HG03045 (cell line): ENCODE results near the gene PBX4.
A peak's percentile ranks its signal among the peaks of the same experiment; 100 is the strongest.

Experiments used
- ATAC-seq: cut with Tn5 transposase; IDR thresholded peaks from one replicate; pipeline ENCODE4 v1.9.1; 2021; ENCODE audit warnings: mild to moderate bottlenecking, moderate library complexity; ENCODE audit not compliant: unreplicated experiment

The PBX4 gene

DNA sequence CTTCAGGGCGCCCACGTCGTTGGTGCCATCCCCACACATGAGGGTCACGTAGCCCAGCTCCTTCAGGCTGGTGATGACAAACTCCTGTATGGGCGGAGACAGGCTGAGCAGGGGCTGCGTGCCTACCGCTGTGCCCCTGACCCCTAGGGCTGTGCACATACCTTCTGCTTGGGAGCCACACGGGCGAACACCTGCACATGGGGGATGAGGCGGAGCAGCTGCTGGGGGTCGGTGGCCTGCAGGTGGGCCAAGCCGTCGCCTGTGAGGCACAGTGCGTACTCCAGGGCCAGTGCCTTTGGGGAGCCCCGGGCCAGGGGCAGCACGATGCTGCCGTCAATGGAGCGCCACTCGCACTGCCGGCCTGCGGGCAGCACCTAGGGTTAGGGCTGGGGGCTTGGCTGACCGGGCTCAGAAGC, 31.1 kb upstream of the PBX4 start:
- ATAC-seq, result no peak

DNA sequence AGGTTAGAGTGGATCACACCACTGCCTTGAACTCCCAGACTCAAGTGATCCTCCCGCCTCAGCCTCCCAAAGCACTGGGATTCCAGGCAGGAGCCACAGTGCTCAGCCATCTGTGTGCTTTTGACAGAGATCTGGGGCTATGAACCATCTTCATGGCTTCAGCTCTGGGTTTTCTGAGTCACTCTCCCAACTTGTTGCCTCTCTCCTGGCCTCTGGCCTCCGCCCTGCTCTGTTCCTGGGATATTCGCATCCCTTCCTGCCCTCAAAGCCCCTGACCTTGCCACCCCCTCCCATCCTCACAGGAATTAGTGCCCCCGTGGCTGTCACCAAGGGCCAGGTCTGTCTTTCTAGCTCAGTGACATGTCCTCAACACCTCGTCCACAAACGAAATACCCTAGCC, 30.7 kb upstream of the PBX4 start:
- no peak for ATAC-seq

DNA sequence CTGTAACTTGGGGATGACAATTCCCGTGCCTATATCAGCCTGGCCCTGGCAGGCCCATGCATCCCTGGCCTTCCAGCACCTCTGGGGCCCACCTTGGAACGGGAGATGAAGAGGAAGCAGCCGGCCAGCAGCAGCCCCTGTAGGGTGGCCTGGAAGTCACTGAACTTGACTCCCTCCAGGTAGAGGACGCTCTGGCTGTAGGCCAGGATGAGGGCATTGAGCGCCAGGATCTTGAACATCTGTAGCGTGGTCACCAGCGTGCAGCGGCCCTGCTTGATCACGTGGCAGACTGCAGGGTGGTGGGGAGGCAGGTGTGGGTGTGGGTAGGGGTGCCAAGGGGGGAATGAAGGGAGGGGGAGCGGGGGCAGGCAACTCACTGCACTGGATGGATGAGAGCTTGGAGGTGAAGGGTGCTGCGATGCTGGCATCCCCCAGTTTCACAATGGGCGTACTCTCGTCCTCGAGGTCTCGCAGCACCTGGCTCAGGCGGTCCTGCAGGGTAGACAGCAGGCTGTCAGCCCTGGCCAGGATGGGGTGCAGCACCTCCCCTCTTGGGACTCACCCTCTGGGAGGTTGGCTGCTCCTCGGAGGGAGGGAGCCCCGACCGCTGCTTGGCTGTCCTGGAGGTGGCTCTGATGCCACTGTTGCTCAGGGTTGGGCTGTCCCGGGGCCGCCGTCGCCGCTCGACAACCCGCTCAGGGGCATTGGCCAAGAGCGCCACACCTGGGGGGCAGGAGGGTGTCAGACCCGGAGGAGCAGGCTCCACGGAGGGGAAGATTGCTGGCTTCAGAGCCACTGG, 28.7 kb upstream of the PBX4 start:
- no peak for ATAC-seq

DNA sequence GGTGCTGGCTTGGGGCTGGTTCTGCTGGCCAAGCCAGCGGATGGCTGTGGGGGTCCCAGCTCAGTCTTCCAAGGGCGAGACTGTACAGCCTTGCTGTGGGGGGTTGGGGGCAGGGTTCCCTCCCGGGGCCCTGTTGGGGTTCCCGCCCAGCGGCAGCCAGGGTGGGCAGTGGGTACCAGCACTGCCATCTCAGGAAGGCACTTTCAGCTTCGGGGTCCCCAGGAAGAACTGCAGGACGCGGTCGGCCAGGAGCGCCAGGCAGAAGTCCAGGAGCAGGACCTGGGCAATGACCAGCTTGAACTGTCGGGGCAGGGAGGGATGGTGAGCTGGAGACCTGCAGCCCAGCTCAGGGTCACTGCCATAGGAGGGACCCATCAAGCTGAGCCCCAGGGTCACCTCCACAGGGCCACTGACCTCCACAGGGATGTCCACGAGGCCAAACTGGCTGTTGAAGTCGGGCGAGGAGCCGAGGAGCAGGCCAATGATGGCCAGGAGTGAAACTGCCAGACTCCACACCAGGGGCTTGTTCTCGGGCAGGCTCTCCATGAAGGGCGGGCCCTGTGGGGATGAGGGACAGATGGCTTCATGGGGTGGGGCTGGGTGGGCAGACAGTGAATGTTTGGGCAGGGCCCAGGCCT, 26.9 kb upstream of the PBX4 start:
- ATAC-seq, result no peak

DNA sequence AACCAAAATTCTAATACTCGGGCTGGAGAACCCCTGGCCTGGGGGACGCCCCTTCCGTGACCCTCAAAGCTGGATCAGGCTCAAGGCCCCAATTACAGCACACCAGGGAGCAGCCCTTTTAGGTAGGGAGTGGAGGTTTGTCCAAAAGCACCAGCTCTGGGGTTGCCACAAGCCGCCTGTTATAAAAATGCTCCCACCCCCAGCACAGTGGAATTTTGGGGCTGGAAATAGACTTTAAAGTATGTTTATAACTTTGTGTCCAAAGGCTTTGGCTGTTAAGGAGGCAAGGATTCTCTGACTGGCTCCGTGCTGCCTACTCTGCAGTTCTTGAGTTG, 25.5 kb upstream of the PBX4 start:
- ATAC-seq, result no peak

DNA sequence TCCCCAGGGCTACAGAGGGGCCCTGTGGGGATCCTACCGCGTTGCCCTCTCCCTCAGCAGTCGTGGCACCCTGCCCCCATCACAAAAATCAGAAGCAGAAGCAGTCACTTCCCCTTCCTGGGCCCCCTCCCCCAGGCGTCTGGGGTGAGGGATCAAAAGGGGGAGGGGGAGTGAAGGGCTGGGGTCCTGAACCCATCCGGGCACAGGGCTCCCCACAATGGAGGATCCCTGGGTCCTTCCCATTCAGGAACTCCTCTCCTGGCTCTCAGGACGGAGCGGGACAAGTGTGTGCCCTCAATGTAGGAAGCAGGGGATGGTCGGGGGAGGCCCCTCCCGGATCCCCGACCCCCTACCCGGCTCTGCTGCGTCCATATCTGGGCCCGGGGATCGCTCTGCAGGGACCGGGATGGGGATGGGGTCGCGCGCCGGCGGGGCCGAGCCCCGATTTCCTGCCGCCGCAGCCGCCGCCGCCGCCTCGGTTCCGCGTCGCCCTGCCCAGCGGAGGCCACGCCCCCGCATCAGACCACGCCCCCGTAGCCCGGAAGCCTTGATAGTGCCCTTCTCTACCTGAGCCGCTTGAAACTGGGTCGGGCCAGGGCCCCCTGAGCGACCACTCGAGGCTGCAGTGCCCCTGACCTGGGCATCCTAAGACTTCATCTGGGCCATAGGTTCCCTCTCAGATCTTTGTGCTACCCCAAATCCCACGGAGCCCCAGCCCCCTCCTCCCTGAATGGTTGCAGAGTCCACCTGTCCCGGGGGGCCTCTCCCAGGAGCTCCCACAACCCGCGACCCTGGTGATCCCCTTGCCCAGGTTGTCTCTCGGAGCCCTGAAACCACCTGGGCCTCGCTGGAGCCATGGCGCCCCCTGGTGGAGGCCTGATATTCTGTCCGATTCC, 24.9 kb upstream of the PBX4 start, which contains the start of gene GMIP:
TSS of gene GMIP (minus strand) at position 500 of the 896 bp plus-strand sequence. CDS start at position 372, 128 bp downstream.
- peak; percentile 66 for ATAC-seq

DNA sequence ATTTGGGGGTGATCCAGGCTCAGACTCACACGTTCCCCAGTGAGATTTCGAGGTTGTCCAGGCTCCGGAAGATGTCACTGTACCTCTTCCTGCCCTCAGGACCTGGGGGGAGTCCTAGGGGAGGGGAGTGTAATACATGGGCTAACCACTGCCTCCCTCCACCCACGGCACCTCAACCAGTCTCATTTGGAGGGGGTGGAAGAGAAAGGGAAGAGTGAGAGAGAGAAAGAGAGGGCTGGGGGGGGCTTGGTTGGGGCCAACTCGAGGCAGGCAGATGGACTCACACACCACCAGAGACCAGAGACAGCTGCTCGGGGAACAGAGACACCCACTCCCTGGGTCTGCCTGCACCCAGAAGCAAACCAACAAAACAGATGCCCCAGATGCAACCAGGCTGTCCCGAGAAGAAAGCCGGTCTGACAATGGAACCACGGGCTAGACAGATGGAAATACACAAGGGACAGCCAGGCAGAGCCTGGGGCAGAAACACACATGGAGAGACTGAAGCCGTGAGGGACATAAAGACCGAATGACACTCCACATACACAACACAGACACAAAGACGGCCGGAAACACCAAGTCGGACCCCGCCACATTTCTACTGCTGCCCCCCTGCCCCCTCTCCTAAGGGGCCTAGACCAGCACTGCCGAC, 24.1 kb upstream of the PBX4 start:
- ATAC-seq, result peak; percentile 8

DNA sequence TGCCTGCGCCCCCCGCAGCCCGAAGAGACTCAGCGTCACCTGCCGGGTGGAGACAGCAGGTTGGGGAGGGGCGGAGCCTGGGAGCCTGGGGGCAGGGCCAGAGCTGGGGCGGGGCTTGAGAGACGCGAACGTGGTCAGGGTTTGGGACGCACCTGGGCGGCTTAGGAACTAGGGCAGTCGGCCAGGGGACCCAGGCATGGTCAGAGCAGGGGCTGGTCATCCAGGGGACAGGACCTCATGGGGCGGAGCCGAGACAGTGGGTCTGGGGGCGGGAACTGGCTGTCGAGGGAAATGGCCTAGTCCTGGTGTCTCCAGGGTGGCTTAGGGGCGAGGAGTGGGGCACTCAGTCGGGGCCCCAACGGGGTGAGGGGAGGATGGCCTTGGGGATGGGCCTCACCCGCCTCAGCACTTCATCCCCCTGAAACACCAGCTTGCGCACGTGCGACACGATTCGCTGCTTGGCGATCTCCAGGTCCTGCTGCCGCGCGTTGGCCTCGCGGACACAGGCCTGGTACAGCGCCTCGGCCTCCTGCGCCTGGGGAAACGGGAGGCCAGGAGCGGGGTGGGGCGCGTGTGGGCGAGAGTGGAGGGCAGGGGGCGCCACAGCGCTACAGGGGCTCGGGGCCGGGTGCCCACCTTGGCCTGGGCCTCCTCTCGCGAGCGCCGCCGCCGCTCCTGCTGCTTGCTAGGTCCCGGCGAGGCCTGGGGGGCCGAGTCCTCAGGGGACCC, 19.2 kb upstream of the PBX4 start:
- ATAC-seq, result no peak

DNA sequence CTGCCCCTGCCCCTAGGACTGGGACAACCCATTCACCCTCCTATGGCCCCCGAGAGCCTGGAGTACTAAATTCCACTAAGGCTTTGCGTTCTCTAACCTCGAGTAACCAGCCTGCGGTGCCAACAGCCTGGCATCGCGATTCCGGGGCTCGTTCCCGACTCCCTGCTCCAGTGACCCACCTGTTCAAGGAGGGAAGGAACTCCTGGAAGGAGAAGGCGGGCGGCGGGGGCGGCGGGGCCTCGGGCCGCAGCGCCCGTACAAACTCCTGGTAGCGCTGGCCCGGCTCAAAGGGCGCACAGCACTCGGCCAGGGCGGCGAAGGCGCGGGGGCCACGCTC, 18.7 kb upstream of the PBX4 start:
- ATAC-seq, result no peak

DNA sequence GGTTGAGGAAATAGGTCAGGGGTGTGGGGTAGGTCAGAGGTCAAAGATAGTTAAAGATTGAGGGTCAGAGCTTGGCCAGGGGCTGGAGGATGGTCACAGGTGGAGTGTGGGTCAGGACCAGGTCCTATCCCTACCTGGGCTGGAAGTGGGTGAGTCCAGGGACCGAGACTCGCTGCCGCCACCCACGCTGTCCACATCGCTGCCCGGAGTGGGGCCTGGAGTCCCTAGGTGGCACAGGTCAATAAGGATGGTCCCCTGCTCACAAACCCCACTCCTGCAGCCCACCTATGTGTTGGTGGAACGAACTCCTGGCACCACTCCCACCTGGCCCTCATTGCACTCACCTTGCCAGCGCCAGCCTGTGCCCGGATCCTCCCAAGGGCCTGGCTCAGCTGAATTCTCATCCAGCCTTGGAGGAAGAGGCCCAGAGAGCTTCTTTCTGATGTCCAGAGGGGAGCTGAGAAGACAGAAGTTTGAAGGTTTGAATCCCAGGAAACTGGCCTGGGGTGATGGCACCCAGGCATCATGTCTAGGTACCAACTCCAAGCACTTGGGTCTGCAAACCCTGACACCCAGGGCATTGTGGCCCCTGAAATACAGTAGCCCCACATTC, 18.2 kb upstream of the PBX4 start:
- no peak for ATAC-seq

DNA sequence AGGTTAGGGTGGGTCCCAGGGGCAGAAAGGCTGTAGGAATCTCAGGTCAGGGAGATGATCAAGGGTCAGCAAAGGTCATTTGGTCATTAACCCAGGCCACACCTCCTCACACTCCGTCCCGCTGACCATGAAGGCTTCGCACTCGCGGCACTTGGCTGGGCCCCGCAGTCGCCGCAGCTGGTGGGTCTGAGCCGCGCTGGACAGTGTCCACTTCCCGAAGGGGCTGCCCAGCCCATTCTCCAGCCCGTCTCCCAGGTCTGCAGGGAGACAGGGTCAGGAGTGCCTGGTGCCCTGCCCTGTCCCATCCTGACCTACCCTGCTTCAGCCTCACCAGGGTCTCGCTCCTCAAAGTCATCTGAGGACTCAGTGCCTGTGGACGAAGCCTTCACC, 16.8 kb upstream of the PBX4 start:
- ATAC-seq, result no peak

DNA sequence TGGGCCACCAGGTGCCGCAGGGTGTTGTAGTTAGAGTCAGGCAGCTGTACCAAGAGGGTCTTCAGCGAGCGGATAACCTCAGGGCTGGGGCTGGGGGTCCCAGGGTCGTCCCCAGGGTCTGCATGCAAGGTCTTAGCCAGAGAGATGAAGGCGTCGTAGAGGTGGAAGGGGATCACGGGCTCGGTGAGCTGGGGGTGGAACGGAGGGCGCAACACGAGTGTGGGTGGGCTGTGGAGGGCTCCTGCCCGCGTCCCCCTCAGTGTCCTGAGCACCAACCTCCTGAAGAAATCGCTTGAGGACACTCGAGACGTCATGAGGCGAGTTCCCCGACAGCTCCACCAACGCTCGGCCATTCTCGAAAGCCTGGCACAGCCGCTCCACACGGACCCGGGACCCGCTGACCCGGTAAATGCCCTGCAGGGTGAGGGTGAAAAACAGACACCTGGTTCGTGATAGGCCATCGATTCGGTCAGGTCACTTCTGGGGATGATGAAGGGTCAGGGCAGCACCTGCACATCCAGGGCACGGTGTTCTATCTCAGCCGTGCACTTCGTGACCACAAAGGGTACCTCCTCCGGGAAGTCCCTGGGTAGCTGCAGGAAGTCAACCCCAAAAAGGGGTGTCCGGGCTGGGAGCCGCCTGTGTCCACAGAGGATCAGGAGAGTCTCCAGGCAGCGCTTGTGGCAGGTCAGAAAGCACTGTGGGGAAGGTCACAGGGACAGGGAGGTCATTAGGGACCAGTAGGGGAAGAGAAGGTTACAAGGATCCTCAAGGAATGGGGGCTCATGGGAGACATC, 16.2 kb upstream of the PBX4 start:
- ATAC-seq, result no peak

DNA sequence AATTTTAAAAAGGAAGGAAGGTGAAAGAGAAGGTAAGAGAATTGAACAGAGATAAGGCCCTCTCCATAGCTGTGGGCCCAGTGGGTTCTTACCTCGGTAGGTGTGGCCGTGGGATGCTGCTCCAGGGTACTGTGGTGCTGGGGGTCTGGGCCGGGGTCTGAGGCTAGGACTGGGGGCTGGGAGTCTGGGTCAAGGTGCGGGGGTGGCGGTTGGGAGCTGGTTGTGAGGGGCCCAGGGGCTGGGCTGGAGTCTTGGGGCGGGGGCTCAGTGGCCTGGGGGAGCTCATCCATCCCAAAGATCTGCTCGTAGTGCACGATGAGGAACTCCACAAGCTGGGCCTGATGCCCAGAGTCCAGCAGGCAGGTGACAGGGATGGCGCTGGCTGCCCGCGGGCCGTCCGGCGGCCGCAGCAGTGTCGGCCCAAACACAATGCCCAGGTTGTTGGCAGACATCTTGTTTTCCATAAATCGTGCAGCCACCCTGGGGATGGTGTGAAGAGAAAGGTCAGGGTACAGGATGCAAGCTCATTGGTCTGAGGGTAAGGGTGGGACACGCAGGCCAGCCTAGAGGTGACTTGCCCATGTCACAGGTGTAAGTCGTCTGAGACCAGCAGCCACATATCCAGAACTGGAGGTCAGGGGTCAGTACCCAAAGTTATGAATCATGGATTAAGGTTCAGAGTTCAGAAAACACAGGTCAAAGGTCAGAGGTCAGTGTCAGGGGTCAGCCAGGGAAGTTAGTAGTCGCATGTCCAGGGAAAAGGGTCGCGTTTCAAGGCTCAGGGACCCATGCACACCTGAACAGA, 15.4 kb upstream of the PBX4 start:
- no peak for ATAC-seq

DNA sequence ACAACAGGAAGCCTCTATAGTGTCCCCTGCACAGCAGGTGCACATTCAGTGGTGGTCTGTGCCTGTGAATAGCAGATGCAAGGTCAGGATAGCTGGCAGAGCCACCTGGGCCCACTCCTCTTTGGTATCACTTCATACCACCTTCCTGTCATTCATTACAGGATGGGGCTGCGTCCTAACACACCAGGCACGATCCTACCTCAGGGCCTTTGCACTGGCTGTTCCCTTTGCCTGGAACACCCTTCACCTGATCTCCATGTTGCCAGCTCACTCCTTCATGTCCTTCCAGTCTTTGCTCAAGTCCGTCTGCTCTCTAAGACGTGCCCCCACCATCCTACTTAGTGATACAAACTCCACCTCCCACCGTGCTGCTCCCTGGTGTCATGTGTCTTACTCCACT, 14.2 kb upstream of the PBX4 start:
- no peak for ATAC-seq

DNA sequence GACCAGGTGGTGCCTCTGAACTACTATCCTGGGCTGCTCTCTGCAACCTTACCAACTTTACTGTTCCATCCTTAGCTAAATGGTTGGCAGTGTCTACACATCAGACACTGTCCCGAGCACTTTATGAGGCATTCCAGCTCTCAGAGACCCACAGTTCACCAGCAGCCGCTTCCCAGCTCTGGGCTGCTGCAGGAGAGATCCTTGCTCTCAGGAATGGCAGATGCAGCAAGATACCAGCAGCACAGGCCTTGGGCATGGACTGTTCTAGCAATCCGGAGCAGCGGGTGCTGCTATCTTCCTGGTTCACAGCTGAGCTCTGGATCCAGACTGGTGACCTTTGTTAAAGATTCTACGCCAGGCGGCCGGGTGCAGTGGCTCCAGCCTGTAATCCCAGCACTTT, 12.9 kb upstream of the PBX4 start:
- no peak for ATAC-seq

DNA sequence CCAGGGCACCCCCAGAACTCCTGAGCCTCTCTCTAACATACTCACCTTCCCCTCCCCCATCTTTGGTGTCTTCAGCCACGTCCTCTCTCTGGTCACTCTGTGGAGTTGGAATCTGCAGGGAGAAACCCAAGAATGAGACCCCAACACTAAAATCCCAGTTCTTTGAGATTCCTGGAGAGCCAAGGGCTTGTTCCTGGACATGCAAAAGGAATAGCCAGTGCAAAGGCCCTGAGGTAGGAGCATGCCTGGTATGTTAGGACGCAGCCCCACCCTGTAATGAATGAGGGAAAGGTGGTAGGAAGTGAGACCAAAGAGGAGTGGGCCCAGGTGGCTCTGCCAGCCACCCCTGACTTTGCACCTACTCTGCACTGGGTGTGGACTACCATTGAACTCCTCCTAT, 11.9 kb upstream of the PBX4 start:
- ATAC-seq, result no peak

DNA sequence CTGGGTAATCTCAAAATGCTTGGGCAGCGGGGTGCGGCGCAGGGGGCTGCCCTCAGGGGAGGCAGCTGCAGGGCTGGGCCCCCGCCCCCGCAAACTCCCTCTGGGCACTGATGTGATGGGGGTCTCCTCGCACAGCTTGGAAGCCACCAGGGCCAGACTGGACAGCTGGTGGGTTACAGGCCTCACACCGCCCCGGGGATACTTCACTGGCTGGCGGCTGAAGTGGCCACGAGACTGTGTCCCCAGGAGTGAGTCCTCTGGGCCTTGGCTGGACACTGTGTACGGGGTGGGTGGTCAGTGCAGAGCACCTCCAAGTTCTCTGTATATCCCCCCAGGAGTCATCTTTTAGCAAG, 11.6 kb upstream of the PBX4 start:
- no peak for ATAC-seq

DNA sequence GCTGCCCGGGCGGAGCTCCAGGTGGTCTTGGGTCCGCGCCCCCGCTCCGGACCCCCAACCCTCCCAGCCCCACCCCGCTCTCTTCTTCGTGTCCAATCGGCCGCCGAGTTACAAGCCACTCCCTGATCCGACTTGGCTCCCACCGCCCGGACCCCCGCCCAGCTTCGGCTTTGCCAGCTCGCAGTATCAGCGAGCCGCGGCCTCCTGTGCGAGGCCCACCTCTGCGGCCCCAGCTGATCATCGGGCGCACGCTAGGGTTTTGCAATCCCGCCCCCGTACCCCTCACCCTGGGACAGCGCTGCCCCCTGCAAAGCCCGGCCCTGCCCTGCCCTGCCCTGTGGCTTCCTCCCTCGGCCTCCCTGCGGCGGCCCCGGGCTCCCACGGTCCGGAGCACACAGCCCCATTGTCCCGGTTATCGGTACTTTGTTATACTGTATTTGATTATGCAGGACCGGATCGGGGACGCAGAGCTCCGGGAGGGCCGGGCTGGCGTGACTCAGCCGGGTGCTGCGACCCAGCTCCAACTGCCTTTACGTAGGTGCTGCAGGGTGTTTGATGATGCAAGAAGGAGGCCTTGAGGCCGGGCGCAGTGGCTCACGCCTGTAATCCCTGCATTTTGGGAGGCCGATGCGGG, 10.1 kb upstream of the PBX4 start:
- peak; percentile 19 for ATAC-seq
